ENCODE data around the gene LIMS1.

DNA sequence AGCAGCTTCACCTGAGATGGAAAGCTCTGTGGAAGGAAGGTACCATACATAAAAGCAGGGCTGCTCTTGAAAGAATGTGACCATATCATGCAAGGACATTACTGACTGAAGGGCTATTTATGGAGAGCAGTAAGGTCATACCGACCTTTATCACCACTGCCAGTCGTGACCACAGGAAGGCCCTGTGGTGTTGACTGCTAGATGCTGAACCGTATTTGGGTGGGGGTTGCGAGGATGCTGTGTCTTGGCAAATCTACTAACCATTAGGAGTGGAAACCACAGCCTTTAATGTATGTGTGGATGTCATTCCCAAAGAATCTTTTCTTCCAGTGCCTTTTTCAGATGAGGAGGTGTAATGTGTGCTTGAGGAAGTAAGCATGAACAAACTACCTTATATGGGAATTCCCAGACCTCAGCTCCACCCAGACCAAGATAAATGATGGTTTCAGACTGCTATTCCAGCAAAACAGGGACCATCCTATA is 60.8 kb downstream of the LIMS1 start:
- TF ChIP-seq EP300 (IDR thresholded peaks at IDR 0.05) (no peak), POLR2A (IDR thresholded peaks at IDR 0.05) (no peak), POLR2AphosphoS5 (IDR thresholded peaks at IDR 0.05) (no peak)
- TF ChIP-seq, protein P1, sequence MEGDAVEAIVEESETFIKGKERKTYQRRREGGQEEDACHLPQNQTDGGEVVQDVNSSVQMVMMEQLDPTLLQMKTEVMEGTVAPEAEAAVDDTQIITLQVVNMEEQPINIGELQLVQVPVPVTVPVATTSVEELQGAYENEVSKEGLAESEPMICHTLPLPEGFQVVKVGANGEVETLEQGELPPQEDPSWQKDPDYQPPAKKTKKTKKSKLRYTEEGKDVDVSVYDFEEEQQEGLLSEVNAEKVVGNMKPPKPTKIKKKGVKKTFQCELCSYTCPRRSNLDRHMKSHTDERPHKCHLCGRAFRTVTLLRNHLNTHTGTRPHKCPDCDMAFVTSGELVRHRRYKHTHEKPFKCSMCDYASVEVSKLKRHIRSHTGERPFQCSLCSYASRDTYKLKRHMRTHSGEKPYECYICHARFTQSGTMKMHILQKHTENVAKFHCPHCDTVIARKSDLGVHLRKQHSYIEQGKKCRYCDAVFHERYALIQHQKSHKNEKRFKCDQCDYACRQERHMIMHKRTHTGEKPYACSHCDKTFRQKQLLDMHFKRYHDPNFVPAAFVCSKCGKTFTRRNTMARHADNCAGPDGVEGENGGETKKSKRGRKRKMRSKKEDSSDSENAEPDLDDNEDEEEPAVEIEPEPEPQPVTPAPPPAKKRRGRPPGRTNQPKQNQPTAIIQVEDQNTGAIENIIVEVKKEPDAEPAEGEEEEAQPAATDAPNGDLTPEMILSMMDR (IDR thresholded peaks at IDR 0.05) = no peak
